ENCODE data around the gene SAMSN1. TPM values are rescaled to one million over a fixed set of nuclear protein-coding genes. Genes with fewer than 3 reads are reported as not detected.

The SAMSN1 gene
- total and polyA plus RNA-seq, 2 of the 8 experiments (the other 6 are each of a cell fraction or from before 2014, with no cell fraction given), result 0.50 to 3.0 TPM

DNA sequence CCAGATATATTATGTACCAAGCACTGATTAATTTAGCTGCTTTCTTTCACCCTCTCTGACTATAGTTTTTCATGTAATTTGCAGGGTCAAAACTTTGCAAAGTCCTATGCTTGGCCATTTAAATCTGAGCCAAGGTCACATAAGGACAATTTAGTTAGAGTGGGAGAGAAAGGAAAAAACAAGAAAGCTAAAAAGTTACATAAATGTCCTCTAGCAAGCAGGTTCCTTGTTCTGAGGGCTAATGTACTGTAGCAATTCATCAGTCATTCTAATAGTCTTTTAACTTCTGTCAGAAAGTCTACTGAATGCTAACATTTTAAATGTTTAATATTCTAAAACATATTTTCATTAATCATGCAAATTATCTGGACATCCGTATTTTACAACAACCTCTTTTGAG lies 68.3 kb downstream of the SAMSN1 start (continued):
- no peak for TF ChIP-seq SUZ12 (IDR thresholded peaks at IDR 0.05; ENCODE audit: low read length)
- TF ChIP-seq CBX8 (IDR thresholded peaks at IDR 0.05; ENCODE audit: borderline replicate concordance, low read depth, low read length), result no peak
- no peak for TF ChIP-seq CREB1 (IDR thresholded peaks at IDR 0.05)
- no peak for TF ChIP-seq NANOG (IDR thresholded peaks at IDR 0.05; ENCODE audit: insufficient read depth, low read depth, low read length, poor library complexity, severe bottlenecking)
- no peak for TF ChIP-seq POLR2A (IDR thresholded peaks at IDR 0.05; ENCODE audit: control extremely low read depth in 1 of 2, low read depth in 2 of 2, low read length in 2 of 2)

All from H1 (cell line).